Prostate gland (tissue), 2 donors: Measurements from ENCODE around the gene RPP25.

Experiments used
- CTCF ChIP-seq, 4 experiments: fragments of 200-600 bp in 2 of 4; fragments of 450-650 bp in 2 of 4; sonication (generic) in 2 of 4; IDR thresholded peaks; 1 replicate in 3 of 4; 2 replicates in 1 of 4; pipeline ENCODE4 v1.5.1; 2016 to 2019; ENCODE audit warnings: antibody characterized with exemption in 4 of 4, mild to moderate bottlenecking in 2 of 4, moderate library complexity in 2 of 4
- POLR2AphosphoS5 ChIP-seq: sonication (generic); formaldehyde crosslinking; IDR thresholded peaks from one replicate; pipeline ENCODE4 v1.6.1; 2017; ENCODE audit warnings: antibody characterized with exemption

- TF ChIP-seq CTCF (IDR thresholded peaks at IDR 0.05) (no peak), POLR2AphosphoS5 (no peak)
Measured at GRCh38 chr15:74994236-74994635, 37.7 kb upstream of the RPP25 start.
